Duodenal mucosa (tissue), 2 donors: ENCODE measurements around the gene ASF1B.
"Not testable (repeated sequence)": the region's sequence is repeated elsewhere in the genome, so short reads cannot be mapped to it uniquely, and the experiment has no call there.

ENCODE experiments used
- H3K27ac ChIP-seq: one replicate; pipeline ENCODE4 v1.7.0; 2013; ENCODE audit warnings: low read depth, low read length
- H3K27me3 ChIP-seq, 2 donors: one replicate each; pipeline ENCODE4 v1.7.0; 2013; ENCODE audit warnings: low read length in 2 of 2, control low read depth in 1 of 2; ENCODE audit not compliant: insufficient read depth in 2 of 2, control insufficient read depth in 1 of 2
- H3K36me3 ChIP-seq, 2 donors: one replicate each; pipeline ENCODE4 v1.7.0; 2013; ENCODE audit warnings: low read length in 2 of 2, control low read depth in 1 of 2; ENCODE audit not compliant: insufficient read depth in 2 of 2, control insufficient read depth in 1 of 2
- H3K4me1 ChIP-seq, 2 donors: one replicate each; pipeline ENCODE4 v1.7.0; 2013; ENCODE audit warnings: low read length in 2 of 2, control low read depth in 1 of 2; ENCODE audit not compliant: insufficient read depth in 2 of 2, control insufficient read depth in 1 of 2
- H3K4me3 ChIP-seq, 2 donors: one replicate each; pipeline ENCODE4 v1.7.0; 2013; ENCODE audit warnings: low read length in 2 of 2, low read depth in 1 of 2
- H3K9ac ChIP-seq, 2 donors: one replicate each; pipeline ENCODE4 v1.7.0; 2013; ENCODE audit warnings: low read length in 2 of 2, low read depth in 1 of 2
- H3K9me3 ChIP-seq, 2 donors: one replicate each; pipeline ENCODE4 v1.7.0; 2013; ENCODE audit warnings: low read length in 2 of 2, control low read depth in 1 of 2; ENCODE audit not compliant: control insufficient read depth in 1 of 2

Gene ASF1B

GRCh38 chr19:14136509-14137281 is at the start of gene ASF1B:
TSS of gene ASF1B (minus strand) at chr19:14136589. CDS start at chr19:14136456, 133 bp downstream.
- Histone ChIP-seq H3K4me3 (peak within 1 kb of the TSS; percentile 82 to 83), H3K9me3 (no peaks in the 10 kb centered on the region), H3K27ac (peak within 1 kb of the TSS; percentile 95), H3K9ac (peak within 1 kb of the TSS; percentile 76 to 80), H3K4me1 (peaks cover 8 to 10% of the 10 kb centered on the region in 2 donors), H3K27me3 (no peaks in the 10 kb centered on the region), H3K36me3 (no peaks in the 10 kb centered on the region)

DNA sequence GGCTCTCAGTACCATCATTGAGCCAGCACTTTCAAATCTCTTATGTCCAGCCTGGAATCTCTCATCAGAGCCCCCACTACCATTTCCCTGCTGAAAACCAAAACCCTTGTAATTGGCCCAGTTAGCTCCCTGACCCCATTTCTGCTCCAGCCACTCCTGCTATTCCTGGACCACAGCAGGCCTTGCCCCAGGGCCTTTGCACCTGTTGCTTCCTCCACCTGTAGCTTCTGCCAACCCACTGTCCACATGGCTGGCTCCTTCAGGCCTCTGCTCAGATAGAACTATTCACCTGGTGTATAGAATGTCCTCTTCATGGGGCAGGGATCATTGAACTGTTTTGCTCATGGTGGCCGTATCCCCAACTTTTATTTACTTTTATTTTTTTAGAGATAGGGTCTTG is 49.3 kb upstream of the ASF1B start:
- not testable (repeated sequence) for H3K9ac ChIP-seq, H3K27ac ChIP-seq, H3K4me3 ChIP-seq, H3K4me1 ChIP-seq, H3K9me3 ChIP-seq, H3K27me3 ChIP-seq, H3K36me3 ChIP-seq

DNA sequence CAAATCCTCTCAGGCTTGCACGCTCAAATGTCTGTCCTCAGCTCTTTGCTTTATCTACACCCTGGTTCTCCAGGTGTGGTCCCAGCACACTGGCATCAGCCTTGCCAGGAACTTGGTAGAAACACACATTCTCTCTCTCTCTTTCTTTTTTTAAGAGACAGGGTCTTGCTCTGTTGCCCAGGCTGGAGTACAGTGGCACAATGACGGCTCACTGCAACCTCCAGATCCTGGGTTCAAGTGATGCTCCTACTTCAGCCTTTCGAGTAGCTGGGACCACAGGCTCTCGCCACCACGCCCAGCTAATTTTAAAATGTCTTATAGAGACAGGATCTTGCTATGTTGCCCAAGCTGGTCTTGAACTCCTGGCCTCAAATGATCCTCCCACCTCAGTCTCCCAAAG is 48.8 kb upstream of the ASF1B start:
- H3K27me3 ChIP-seq: no peaks in the 10 kb centered on the region
- no peak overlapping the region for H3K9ac ChIP-seq
- H3K27ac ChIP-seq: no peak overlapping the region
- H3K9me3 ChIP-seq: no peaks in the 10 kb centered on the region
- no peak overlapping the region for H3K4me3 ChIP-seq
- no peaks in the 10 kb centered on the region for H3K36me3 ChIP-seq
- H3K4me1 ChIP-seq: no peaks in the 10 kb centered on the region

DNA sequence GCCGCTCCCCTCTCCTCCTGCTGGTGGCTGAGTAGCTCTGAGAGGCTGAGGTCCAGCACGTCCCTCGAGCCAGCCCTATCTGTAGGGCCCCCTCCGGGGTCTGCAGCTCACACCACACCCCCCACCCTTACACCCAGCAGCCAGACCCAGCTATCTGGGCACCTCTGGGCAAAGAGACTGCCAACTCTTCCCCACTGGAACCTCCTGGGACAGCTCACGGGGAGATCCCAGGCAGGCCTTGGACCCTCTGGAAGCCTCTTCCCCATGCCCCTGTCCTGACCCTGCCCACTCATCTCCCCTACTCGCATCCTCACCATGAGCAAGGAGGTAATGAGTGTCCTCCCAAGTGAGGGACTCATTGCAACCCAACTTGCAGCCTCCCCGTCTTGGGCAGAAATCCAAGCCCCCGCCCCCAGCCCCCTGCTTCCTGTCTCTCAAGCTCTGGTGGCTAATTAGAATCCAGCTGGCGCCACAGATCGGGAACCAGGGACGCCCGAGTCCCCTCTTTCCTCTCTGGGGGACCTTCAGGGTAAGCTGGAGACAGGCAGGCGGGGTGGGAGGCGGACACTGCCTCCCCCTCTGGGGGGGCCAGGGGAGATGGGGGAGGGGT is 47.5 kb upstream of the ASF1B start:
- Histone ChIP-seq H3K27ac (no peak overlapping the region), H3K4me1 (no peaks in the 10 kb centered on the region), H3K9ac (no peak overlapping the region), H3K36me3 (no peaks in the 10 kb centered on the region), H3K4me3 (no peak overlapping the region), H3K9me3 (no peaks in the 10 kb centered on the region), H3K27me3 (no peaks in the 10 kb centered on the region)

- Histone ChIP-seq H3K27ac (no peak overlapping the region), H3K4me3 (no peak overlapping the region), H3K9ac (no peak overlapping the region), H3K36me3 (peaks cover 0 to 3% of the 10 kb centered on the region in 2 donors), H3K9me3 (no peaks in the 10 kb centered on the region), H3K27me3 (no peaks in the 10 kb centered on the region), H3K4me1 (no peaks in the 10 kb centered on the region)
Measured at GRCh38 chr19:14182476-14182875, 46.1 kb upstream of the ASF1B start.

GRCh38 chr19:14181906-14182305 is 45.5 kb upstream of the ASF1B start:
- no peak overlapping the region for H3K9ac ChIP-seq

DNA sequence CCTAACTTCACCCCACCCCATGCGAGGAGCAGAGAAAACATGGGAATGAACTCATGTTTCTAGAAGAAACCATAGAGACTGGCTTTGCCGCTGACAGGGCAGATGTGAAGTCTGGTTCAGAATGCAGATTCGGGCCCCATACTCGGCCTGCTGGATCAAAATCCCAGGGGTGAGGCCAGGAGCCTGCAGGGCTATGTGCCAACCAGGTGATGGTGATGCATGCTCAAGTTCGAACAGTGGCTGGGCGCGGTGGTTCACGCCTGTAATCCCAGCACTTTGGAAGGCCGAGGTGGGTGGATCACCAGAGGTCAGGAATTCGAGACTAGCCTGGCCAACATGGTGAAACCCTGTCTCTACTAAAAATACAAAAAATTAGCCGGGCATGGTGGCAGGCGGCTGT is 44.8 kb upstream of the ASF1B start:
- not testable (repeated sequence) for H3K9ac ChIP-seq, H3K4me3 ChIP-seq, H3K27me3 ChIP-seq, H3K4me1 ChIP-seq, H3K36me3 ChIP-seq, H3K9me3 ChIP-seq, H3K27ac ChIP-seq

More at GRCh38 chr19:14181906-14182305, 45.5 kb upstream of the ASF1B start:
- Histone ChIP-seq H3K4me1 (no peaks in the 10 kb centered on the region), H3K27me3 (no peaks in the 10 kb centered on the region), H3K36me3 (peaks cover 0 to 9% of the 10 kb centered on the region in 2 donors), H3K9me3 (no peaks in the 10 kb centered on the region), H3K4me3 (no peak overlapping the region), H3K27ac (no peak overlapping the region)

DNA sequence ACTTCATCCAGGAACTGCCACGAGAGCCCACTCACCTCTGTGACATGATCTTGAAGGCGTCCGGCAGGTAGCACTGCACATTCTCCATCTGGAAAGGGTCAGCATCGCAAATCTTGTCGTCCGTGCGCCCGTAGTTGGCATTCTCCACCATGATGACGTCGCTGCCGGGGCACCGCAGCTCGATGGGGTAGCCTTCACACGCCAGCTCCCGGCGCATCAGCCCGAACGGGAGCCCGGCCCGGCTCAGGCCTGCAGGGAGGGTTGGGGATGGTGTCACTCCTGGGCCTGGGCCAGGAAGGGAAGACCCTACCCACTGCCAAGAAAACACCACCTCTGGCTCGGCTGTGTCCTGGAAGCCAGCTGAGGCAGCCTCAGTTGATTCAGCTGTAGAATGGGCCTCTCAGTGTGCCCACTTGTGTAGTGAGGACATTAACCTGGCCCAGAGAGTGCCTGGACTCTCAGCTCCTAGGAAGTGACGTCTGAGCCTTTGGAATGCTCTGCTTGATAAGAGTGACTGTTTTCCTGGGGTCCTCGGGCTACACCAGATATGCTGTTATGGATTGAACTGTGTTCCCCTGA is 41.2 kb upstream of the ASF1B start:
- Histone ChIP-seq H3K9ac (no peak overlapping the region), H3K4me1 (no peaks in the 10 kb centered on the region), H3K4me3 (no peak overlapping the region), H3K27me3 (no peaks in the 10 kb centered on the region), H3K27ac (no peak overlapping the region), H3K36me3 (peaks cover 3 to 14% of the 10 kb centered on the region in 2 donors), H3K9me3 (no peaks in the 10 kb centered on the region)

GRCh38 chr19:14175351-14175792 is 39.0 kb upstream of the ASF1B start:
- no peak overlapping the region for H3K27ac ChIP-seq
- peaks cover 3 to 30% of the 10 kb centered on the region in 2 donors for H3K36me3 ChIP-seq
- H3K9ac ChIP-seq: no peak overlapping the region
- H3K27me3 ChIP-seq: no peaks in the 10 kb centered on the region
- H3K4me1 ChIP-seq: no peaks in the 10 kb centered on the region
- H3K4me3 ChIP-seq: no peak overlapping the region
- H3K9me3 ChIP-seq: no peaks in the 10 kb centered on the region

DNA sequence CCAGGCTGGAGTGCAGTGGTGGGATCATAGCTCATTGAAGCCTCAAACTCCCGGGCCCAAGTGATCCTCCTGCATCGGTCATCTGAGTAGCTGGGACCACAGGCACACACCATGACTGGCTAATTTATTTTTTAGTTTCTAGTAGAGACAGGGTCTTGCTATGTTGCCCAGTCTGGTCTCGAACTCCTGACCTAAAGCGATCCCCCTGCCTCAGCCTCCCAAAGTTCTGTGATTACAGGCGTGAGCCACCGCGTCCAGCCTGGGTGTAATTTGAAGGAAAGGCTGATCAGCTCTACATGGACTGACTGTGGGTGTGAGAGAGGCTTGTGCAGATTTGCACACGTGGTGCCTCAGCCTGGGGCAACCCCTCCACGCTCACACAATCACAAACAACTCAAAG is 38.5 kb upstream of the ASF1B start:
- H3K36me3 ChIP-seq: peaks cover 3 to 35% of the 10 kb centered on the region in 2 donors
- H3K9me3 ChIP-seq: no peaks in the 10 kb centered on the region
- H3K4me3 ChIP-seq: no peak overlapping the region
- no peaks in the 10 kb centered on the region for H3K27me3 ChIP-seq
- no peak overlapping the region for H3K27ac ChIP-seq
- no peaks in the 10 kb centered on the region for H3K4me1 ChIP-seq
- H3K9ac ChIP-seq: no peak overlapping the region
